TTC549 (cell line): ENCODE results near the gene RNF5.
A peak's percentile ranks its signal among the peaks of the same experiment; 100 is the strongest.
"Not testable (repeated sequence)": the region's sequence is repeated elsewhere in the genome, so short reads cannot be mapped to it uniquely, and the experiment has no call there.

Experiments used
- FAIRE-seq: peaks from 2 replicates; lab custom pipeline; 2012; peaks lifted over from hg19 to GRCh38; lab: Jason Lieb, UNC

RNF5 gene

DNA sequence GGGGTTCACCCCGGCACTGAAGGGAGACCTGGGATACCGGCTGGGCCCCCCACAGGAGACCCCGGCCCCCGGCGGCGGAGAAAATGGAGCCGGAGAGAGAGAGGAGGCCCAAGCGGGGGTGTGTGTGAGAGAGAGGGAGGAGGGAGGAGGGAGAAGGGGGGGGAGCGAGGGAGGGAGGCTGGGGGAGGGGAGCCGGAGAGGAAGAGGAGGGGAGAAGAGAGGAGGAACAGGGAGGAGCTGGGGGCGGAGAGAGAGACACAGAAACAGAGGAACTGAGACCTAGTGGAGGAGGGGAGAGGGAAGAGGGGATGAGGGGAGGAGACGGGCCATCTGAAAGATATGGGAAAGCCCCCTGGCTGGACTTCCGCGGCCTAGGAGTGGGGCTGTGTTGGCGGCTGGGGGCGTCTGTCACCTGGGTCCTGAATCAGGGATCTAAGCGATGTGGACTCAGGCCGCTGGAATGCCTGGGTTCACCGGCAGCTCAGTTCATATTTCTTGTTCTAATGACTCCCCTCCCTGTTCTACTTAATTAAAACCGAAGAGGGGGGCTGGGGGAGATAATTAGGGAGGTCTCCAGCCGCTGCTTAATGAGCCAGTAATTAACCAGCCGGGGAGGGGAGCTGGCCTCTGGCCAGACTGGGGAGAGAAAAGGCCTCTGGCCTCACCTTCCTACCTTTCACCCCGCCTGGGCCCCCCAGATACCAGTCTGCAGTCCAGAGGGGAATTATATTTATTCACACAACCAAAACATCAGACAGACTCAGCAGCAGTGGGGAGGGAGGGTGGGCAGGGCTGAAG, 12.0 kb downstream of the RNF5 start, which contains the start of gene PBX2:
PBX2 (minus strand) TSS at position 149 of the 798 bp plus-strand sequence. CDS start 287 bp downstream, outside the sequence.
- no peak for FAIRE-seq

DNA sequence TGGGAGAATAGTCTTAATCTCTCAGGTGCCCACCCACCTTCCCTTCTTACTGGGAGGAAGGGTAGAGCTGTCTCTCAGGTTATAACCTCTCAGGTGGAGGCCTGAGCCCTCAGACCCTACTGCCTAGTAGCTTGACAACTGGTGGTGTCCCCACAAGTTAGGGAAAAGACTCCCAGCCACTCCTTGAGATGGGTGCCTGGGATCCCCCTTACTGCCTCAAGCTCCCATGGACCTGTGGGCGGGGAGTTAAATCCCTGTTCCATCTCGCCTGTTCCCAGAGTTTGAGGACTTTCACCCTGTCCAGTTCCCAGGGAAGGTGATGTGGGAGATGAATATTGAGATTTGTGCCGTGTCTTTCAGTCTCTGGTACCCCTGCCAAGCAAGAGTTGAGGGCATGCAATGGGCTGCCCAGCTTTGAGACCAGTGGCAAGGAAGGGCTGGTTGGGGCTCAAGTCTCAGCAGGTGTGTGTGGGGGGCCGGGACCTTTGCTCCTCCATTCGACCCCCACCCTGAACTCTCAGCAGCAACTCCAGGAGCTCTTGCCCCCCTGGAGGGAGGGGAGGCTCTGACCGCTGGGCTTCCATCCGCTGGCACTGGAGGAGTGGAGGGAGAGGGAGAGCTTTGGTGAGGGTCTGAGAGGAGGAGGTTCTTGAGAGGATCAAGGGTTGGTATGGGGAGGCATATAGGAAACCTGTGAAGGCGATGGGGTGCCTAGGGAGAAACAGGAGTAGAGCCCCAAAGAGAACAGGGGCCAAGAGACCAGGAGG, 12.9 kb downstream of the RNF5 start:
- no peak for FAIRE-seq

DNA sequence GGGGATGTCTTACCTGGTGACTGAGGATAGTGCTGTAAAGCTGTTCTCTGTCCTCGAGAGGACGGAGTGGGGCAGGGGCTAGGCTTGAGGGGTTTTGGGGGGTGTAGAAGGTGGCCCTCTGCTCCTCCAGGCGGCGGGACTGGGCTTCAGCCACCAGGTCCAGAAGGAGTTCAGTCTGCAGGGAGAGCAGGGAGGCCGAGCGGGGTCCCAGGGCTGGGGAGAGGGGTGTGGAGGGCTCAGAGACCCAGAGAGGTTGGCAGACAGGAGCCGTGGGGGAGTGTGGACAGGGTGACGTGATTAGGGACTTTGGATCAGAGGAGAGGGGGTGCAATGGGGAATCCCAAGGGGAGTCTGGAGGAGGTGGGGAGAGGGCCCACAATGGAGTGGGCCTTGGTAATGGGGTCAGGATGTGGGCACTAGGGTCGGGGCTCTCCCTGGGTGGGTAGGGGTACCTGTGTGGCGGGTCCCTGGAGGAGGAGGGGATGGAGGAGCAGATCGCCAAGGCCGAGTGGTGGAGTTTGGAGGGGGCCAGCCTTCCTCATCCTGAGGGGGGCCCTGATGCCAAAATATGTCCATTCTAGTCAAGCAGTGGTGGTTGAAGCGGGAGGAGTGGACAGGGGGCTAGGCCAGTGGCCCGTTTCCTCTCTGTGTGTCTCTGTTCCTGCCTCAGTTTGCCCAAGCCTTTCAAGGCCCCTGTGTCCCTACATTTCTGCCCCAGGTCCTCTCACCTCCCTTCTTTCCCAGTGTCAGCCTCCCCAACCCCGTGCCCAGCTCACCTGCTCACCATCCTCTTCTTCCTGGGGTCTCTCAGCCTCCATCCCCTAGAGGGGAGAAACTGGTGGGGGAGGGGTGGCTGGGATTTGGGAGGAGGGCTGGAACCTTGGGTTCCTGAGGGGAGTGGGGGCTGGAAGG, 13.7 kb downstream of the RNF5 start:
- FAIRE-seq = no peak

DNA sequence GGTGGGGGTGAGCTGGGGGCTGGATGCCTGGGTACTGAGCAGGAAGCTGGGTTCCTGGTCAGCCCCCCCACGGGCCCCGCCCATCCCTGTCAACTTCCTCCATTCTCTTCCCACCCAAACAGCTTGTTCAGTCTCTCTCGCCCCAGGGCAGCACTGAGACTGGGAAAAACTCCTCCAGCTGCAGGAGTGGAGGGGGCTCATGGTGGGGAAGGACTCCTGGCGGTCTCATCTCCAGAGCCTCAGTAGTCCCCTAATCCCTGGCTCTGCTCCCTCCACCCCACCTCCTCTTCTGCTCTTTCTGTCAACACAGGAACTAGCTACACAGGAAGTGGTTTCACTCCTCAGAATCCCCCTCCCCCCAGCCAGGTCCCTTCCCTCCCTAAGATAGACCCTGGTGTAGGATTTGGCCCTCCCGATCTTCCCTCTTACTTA, 14.4 kb downstream of the RNF5 start, which contains the start of gene GPSM3:
GPSM3 (minus strand) TSS at position 36 of the 432 bp plus-strand sequence. CDS start 130 bp downstream, outside the sequence.
- no peak for FAIRE-seq

DNA sequence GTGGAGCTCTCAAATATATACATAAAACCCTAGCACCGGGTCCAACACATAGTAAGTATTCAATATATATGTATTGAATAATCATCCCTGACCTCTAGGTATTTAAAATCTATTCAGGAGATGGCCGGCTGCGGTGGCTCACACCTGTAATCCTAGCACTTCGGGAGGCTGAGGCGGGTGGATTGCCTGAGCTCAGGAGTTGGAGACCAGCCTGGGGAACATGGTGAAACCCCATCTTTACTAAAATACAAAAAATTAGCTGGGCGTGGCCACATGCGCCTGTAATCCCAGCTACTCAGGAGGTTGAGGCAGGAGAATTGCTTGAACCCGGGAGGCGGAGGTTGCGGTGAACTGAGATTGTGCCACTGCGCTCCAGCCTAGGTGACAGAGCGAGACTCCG, 14.9 kb downstream of the RNF5 start:
- not testable (repeated sequence) for FAIRE-seq

DNA sequence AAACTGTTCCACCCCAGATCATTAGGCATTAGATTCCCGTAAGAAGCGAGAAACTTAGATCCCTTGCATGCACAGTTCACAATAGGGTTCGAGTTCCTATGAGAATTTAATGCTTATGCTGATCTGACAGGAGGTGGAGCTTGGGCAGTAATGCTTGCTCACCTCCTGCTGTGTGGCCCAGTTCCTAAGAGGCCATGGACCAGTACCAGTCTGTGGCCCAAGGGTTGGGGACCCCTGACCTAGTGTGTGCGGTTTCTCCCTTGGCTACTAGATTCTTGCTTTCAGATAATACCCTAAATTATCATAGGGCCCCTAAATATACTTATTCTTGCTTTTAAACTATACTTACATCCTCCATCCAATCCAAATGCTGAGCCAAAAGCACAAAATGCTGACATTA, 16.2 kb downstream of the RNF5 start:
- no peak for FAIRE-seq

DNA sequence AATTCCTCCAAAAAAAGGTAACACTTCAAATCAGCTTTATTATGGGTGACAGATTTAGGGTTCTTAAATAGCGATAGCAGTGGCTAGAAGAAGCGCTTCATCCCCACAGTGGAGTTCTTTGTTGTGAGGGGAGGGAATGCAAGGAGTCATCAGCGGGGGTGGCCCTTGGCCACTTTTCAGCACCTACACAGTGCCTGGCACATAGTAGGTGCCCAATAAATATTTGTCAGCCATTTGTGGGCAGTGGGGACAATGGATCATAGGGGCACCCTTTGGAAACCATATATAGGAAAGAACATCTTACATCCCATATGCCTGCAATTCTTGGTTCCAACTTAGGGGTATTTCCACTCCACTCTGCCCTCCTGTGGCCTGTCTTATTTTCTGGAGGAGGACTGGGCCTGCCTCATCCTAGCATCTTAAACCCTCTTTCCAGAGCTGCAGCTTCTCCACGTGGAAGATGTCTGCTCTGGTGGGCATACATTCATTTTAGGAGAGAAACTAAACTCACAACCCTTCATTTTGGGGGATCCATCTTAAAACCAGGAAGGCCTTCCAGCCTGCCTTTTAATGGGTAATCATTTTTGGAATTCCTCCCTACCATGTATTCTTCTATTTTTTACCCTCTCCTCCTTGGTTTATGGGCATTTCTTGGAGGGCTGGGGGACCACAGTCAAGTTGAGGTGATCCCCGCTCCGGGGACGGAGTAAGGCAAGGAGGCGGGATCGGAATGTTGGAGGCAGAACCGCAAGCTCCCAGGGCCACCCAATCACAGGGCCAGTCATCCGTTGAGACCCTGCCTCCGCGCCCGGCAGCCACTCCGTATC, 16.8 kb downstream of the RNF5 start:
- peak; percentile 92 for FAIRE-seq

DNA sequence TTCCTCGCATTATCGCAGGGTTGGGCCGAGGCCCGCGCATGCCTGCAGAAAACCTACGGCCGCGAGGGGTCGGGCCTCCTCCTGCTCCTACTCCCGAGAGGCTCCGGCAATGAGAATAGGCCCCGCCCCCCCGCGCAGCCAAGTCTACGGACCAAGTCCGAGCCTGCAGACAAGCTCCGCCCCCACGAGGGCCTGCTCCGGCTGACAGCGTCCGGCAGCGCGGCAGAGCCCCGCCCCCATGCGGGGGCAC, 17.4 kb downstream of the RNF5 start:
- no peak for FAIRE-seq

DNA sequence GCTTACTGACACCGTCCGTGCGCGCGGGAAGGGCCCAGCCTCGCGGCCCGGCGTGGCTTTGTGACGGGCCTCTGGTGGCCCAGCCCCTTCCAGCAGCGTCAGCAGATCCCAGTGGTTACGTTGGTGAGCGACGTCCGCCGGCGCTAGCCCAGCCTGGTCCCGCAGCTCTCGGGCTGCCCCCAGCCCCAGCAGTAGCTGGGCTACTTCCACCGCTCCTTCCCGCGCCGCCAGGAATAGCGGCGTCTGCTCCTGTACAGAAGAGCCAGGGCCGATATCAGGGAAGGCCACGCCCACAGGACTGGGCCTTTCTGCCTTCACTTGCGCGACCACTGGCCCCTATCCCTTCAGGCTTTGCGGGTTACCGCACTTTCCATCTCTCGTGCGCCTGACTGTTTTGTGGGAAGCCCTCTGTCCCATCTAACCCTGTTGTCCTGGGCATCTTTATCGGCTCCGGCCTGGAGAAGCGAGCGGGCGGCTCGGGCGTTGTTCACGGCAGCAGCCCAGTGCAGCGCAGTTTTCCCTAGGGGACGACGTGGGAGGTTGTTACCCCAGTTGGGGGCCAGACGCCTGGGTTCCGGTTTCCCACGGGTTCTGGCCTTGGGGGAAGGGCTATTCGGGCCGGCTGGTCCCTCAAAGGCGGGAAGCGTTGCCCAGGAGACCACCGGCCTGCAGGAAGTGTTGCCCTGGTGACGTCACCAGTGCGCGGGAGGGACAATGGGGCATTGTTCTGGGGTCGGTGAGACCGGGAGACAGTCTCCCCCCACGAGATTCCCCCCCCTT, 17.9 kb downstream of the RNF5 start:
- FAIRE-seq = no peak

DNA sequence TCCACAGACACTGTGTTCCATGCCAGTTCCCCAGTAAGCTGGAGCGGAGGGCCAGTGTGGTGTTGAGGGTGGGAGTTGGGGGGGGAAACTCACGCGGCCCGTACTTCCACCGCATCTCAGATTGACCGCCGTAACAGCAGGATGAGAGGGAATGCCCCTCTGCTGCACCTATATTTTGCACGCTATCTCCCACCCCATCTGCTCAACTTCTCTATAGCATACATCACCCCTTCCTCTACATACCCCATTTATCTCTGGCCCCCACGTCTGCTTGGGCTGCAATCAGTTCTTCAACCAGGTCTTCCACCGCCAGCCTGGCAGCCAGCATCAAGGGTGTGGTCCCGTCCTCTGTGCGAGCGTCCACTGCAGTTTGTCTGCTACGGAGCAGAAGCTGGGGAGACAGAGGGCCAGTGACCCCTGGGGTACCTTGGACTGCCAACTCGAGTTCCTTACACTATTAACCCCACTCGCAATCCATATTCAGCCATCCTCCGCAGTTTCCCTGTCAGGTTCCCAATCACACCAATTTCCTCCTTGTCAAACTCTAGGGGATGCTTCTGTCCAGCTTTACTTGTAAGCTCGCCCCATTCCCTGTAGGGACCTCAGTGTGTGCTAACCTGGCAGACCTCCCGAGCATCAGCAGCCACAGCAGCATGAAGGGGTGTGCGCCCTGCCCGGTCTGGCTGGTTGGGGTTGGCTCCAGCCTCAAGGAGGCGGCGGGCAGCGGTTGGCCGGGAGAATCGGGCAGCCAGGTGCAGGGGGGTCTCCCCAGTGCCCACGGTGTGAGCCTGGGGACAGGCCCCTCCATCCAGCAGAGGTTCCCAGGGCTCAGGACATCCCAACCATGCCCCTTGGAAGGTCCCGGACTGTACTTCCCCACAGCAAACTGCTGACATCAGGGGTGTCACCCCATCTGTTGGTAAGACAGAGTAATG, 18.7 kb downstream of the RNF5 start:
- FAIRE-seq = no peak

DNA sequence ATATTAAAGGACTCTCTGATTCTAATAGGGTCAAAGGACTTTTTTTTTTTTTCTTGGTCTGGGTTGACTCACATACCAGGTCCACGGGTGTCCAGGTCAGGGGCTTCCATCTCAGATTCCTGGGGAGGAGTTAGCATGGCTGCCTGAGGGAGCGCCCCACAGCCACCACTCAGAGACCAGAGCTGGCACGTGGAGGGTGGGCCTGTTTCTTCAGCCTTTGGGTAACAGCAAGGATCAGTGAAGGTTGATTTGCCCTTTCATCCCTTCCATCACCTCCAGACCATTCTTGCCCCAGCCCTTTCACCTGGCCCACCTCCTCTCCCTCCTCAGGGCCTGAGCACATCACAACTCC, 20.1 kb downstream of the RNF5 start:
- FAIRE-seq = no peak

DNA sequence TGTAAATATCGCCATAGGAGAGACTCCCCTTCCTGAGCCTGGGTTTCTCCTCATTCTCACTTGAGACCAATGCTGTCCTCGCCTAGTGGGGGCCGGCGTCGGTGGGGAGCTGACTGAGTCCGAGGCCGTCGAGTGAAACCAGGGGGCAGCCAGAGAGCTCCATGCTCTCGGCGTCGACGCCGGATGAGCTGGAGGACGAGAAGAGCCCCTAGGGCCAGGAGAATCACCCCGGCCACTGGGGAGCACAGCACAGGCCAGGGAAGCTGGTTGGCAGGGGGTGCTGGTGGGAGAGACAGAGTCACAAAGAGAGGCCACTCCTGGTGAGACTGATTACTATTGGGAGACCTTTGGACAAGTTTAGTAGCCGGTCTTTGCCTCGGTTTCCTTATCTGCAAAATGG, 20.7 kb downstream of the RNF5 start:
- FAIRE-seq = no peak

DNA sequence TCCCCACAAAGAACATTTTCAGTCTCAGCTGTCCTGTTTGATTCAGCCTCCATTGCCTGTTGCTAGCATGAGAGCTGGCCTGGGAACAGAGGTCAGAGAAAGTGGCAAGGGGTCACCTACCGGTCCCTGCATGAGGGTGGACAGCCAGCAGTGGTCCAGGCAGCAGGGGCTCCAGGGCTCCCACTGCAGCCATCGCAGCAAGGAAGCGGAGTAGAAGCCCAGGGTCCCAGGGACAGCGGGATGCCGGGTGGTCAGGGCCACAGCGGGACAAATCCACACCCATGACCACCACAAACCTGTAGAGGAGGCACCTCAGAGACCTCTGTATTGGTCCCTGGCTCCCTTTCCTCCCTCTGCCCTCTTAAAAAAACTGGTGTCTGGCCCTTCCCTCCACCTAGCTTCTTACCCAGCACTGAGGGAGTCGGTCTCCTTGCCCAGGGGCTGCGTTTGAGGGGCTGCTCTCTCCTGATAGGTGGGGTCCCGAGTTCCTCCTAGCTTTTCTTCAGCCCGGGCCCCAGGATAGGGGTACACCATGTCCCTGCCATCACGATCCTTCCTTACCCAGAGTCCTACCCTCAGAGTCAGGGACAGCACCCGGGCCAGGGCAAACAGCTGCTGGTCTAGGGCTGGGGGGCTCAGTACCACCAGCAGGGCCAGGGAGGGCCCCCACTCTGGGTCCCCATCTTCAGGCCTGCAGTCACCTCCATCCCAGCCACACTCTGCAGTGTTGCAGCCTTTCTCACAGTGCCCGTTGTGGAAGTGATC, 22.7 kb downstream of the RNF5 start:
- FAIRE-seq = no peak

DNA sequence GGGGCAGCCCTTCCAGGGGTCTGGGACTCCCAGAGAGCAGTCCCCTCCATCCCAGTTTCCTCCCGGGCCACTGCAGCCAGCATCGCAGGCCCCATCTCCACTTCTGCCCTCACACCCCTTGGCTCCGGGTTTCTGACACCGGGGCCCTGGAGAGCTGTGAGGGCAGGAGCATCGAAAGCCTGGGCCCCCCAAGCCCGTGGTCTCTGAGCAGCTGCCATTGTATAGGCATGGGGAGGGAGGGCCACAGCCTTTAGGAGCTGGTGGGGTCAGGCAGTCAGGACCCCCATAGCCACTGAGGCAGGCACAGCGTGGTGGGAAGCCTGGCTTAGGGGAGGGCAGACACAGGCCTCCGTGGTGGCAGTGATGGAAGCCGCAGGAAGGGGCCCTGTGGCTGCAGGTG, 24.0 kb downstream of the RNF5 start:
- FAIRE-seq = no peak

DNA sequence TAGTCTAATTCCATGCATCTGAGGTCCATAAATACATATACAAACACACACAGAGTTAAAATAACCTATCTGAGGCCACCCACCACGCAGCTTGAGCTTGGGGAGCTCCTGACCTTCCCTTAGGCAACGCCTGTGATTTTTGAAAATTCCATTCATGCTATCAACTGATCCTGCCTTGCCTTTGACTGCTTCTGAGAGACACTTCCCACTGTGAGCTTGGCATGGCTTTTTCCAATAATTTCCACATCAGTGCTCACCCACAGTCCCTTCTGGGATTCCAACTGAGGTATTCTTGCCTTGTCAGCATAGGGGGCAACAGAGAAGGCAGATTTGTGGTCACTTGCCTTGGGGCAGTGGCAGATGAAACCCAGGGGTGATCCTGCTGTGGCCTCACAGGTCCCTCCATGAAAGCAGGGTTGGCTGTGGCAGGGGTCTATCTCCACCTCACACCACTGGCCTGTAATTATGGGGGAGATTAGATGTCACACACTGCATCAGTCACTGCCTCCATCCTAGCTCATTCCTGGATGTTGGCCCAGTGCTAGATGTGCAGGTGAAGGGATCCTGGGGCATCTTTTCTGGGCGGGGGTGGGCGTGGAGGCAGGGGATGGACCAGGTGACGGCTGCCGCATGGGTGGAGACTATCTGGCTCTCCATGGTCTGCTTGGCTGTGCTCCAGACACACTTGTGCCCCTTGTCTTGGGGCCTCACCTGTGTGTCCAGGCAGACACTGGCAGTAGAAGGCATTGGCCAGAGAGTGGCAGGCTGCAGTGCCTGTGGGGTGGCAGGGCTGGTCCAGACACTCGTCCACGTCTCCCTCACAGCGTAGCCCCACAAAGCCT, 25.4 kb downstream of the RNF5 start:
- no peak for FAIRE-seq

DNA sequence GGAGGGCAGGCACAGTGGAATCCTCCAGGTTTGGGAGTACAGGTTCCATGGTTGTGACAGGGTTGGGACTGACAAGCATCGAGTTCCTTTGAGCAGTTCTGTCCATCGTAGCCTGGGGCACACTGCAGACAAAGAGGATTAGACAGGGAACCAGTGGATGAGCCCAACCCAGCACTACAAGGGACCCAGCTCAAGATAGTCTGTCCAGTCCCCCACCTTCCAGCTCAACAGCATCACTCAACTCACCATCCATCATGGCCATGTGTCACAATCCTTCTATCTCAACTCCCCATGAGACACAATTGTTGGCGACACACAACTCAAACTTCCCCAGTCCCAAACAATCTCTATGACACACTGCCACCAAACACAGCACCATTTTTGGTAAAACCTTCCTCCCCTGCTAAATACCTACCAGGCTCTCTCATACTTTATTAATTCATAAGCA, 26.1 kb downstream of the RNF5 start:
- no peak for FAIRE-seq

DNA sequence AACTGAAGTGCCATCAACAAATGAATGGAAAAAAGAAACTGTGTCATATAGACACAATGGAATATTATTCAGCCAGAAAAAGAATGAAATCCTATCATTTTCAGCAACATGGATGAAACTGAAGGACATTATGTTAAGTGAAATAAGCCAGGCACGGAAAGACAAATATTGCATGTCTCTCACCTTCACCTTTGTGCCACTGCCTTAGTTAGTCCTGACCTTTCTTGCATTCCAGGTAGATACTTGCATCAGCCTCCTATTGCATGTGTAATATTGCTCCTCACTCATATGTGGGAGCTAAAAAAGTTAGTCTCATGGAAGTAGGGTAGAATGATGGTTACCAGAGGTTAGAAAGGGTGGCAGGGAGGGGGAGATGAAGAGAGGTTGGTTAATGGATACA, 30.8 kb downstream of the RNF5 start:
- no peak for FAIRE-seq

DNA sequence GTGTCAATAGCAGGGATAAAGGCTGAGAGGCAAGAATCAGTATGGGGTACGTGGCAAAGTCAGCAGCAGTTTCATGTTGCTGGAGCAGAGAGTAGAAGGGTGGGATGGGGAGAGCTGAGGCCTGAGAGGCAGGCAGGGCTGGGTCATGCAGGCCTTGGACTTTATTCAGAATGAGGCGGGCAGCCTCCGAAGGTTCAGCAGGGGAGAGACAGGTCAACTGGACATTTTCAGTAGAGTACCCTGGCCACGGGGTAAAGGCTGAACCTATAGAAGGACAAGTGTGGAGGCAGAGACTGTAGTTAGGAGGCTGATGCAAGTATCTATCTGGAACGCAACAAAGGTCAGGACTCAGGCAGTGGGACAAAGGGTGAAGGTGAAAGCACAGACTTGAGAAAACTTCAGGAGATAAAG, 32.0 kb downstream of the RNF5 start:
- no peak for FAIRE-seq
